LoVo (cell line): ENCODE data around the gene ZNF138.
"Not testable (repeated sequence)": the region's sequence is repeated elsewhere in the genome, so short reads cannot be mapped to it uniquely, and the experiment has no call there.

Source experiments
- DNase-seq: peaks from one replicate; pipeline ENCODE4 v3.0.0-alpha.2; 2016; ENCODE audit warnings: low spot score

The ZNF138 gene

GRCh38 chr7:64794171-64794844 lies at the start of gene ZNF138:
TSS of gene ZNF138 (plus strand) at chr7:64794428. CDS start at chr7:64794569, 141 bp downstream.
- DNase-seq, result peak; percentile 98

GRCh38 chr7:64744680-64745079 lies 49.5 kb upstream of the ZNF138 start:
- peak; percentile 5 for DNase-seq

GRCh38 chr7:64747802-64748201 lies 46.4 kb upstream of the ZNF138 start:
- DNase-seq, result no peak

GRCh38 chr7:64753032-64753431 lies 41.2 kb upstream of the ZNF138 start:
- DNase-seq, result no peak

- no peak for DNase-seq
These were observed 38.4 kb upstream of the ZNF138 start for GRCh38 chr7:64755865-64756264.

GRCh38 chr7:64758151-64758550 lies 36.1 kb upstream of the ZNF138 start:
- DNase-seq, result no peak

GRCh38 chr7:64768824-64769223 lies 25.4 kb upstream of the ZNF138 start:
- DNase-seq, result no peak

- no peak for DNase-seq
These were observed 19.9 kb upstream of the ZNF138 start for GRCh38 chr7:64774204-64774842.

GRCh38 chr7:64775289-64775688 lies 18.9 kb upstream of the ZNF138 start:
- DNase-seq, result no peak

- DNase-seq, result not testable (repeated sequence)
These were observed 9.4 kb upstream of the ZNF138 start for GRCh38 chr7:64784842-64785241.

- DNase-seq, result no peak
These were observed 6.9 kb upstream of the ZNF138 start for GRCh38 chr7:64787295-64787694.

- not testable (repeated sequence) for DNase-seq
These were observed 5.0 kb upstream of the ZNF138 start for GRCh38 chr7:64789241-64789640.

GRCh38 chr7:64793106-64793755 lies 997 bp upstream of the ZNF138 start:
- DNase-seq, result no peak

GRCh38 chr7:64795176-64795575 lies 948 bp downstream of the ZNF138 start:
- DNase-seq, result no peak

GRCh38 chr7:64799169-64799568 lies 4.9 kb downstream of the ZNF138 start:
- not testable (repeated sequence) for DNase-seq

- DNase-seq, result no peak
These were observed 8.5 kb downstream of the ZNF138 start for GRCh38 chr7:64802699-64803098.

GRCh38 chr7:64807731-64808365 lies 13.6 kb downstream of the ZNF138 start:
- DNase-seq, result no peak

- no peak for DNase-seq
These were observed 17.5 kb downstream of the ZNF138 start for GRCh38 chr7:64811767-64812166.

- DNase-seq, result no peak
These were observed 36.7 kb downstream of the ZNF138 start for GRCh38 chr7:64830926-64831325.

GRCh38 chr7:64832136-64832535 lies 37.9 kb downstream of the ZNF138 start:
- DNase-seq, result no peak

GRCh38 chr7:64834989-64835388 lies 40.8 kb downstream of the ZNF138 start:
- DNase-seq, result no peak

- DNase-seq, result not testable (repeated sequence)
These were observed 41.6 kb downstream of the ZNF138 start for GRCh38 chr7:64835856-64836255.

- not testable (repeated sequence) for DNase-seq
These were observed 43.8 kb downstream of the ZNF138 start for GRCh38 chr7:64838051-64838450.
